Left ventricle myocardium superior (tissue), 1 donor: Measurements from ENCODE around the gene UBL4A. TPM values are rescaled to one million over a fixed set of nuclear protein-coding genes. Genes with fewer than 3 reads are reported as not detected.

Experiments
- microRNA-seq: library from miRNA; unstranded; fragments of <30 nt; microRNA quantifications from one replicate; pipeline ENCODE4 v1.2.0, GENCODE V29; 2020; ENCODE audit warnings: borderline number of aligned reads
- total RNA-seq: library from RNA; stranded (reverse); fragmentation: NEBNext Ultra II Directional; extraction: Animal tissue kit (Norgen Biotek cat#: 25700); gene quantifications from one replicate; pipeline ENCODE4 v1.2.1, GENCODE V29; 2021
- donor health status: DM: no; HTN: yes; CAD: no; lungs with severe emphysema.

The UBL4A gene
- total RNA-seq, 1 donor from 2014 or later = 58.6 TPM

Small RNAs within 50 kb of the gene (microRNA-seq; reads per million reads assigned to microRNA genes)
- not detected for gene MIR6858

Other genes with a start within 250 kb of the UBL4A start
- gene OPN1MW3, start 229.0 kb downstream of the UBL4A start, total RNA-seq = not detected
- gene TEX28, start 191.5 kb downstream of the UBL4A start, total RNA-seq = not detected
- gene TKTL1, start 190.8 kb downstream of the UBL4A start, total RNA-seq = 18.0 TPM
- gene FLNA, start 112.0 kb downstream of the UBL4A start, total RNA-seq = 228 TPM
- 51.3 TPM for gene EMD, start 107.3 kb downstream of the UBL4A start, total RNA-seq
- 1,898 TPM for gene RPL10, start 88.2 kb downstream of the UBL4A start, total RNA-seq
- 58.7 TPM for gene DNASE1L1, start 77.4 kb downstream of the UBL4A start, total RNA-seq
- gene TAFAZZIN, start 75.1 kb downstream of the UBL4A start, total RNA-seq = 38.0 TPM
- gene ATP6AP1, start 57.9 kb downstream of the UBL4A start, total RNA-seq = 81.0 TPM
- gene GDI1, start 49.5 kb downstream of the UBL4A start, total RNA-seq = 86.2 TPM
- gene FAM50A, start 42.5 kb downstream of the UBL4A start, total RNA-seq = 48.4 TPM
- 22.0 TPM for gene PLXNA3, start 28.3 kb downstream of the UBL4A start, total RNA-seq
- 20.7 TPM for gene LAGE3, start 7.3 kb downstream of the UBL4A start, total RNA-seq
- gene SLC10A3, start 4.0 kb upstream of the UBL4A start, total RNA-seq = 12.2 TPM
- gene FAM3A, start 29.6 kb upstream of the UBL4A start, total RNA-seq = 62.5 TPM
- gene G6PD, start 60.2 kb upstream of the UBL4A start, total RNA-seq = 10.4 TPM
- 15.5 TPM for gene IKBKG, start 61.0 kb upstream of the UBL4A start, total RNA-seq
- gene CTAG1A, start 98.5 kb upstream of the UBL4A start, total RNA-seq = not detected
- not detected for gene CTAG1B, start 132.7 kb upstream of the UBL4A start, total RNA-seq
- gene CTAG2, start 167.0 kb upstream of the UBL4A start, total RNA-seq = not detected